ENCODE results near the gene SFI1. TPM values are rescaled to one million over a fixed set of nuclear protein-coding genes. Genes with fewer than 3 reads are reported as not detected.

Gene SFI1
- total RNA-seq, 2 experiments from 2014 or later = 281 to 291 TPM

GRCh38 chr22:31461699-31462098 is 34.6 kb upstream of the SFI1 start:
- Mint-ChIP-seq H3K36me3 (ENCODE audit: low read depth) (peaks cover 90% of the 10 kb centered on the region), H3K27ac (no peak overlapping the region), H3K4me1 (ENCODE audit: low read depth) (no peaks in the 10 kb centered on the region), H3K27me3 (no peaks in the 10 kb centered on the region), H3K4me3 (no peak overlapping the region), H3K9me3 (no peaks in the 10 kb centered on the region)
- intact Hi-C loops (cut with DNase I, micrococcal nuclease) = no loop called here
- Histone ChIP-seq H3K27ac (ENCODE audit: low read depth in 1 of 2, low read length in 2 of 2) (no peak overlapping the region), H3K36me3 (ENCODE audit: insufficient read depth, low read length) (peaks cover 58% of the 10 kb centered on the region), H3K4me1 (ENCODE audit: insufficient read depth, low read length) (no peaks in the 10 kb centered on the region), H3K4me3 (ENCODE audit: low read length) (no peak overlapping the region), H3K9me3 (ENCODE audit: control insufficient read depth in 1 of 2, insufficient read depth in 1 of 2, low read length in 2 of 2) (no peaks in the 10 kb centered on the region), H3K27me3 (ENCODE audit: control insufficient read depth in 1 of 2, insufficient read depth in 2 of 2, low read length in 2 of 2) (no peaks in the 10 kb centered on the region)
- no peak for DNase-seq
- no peak for TF ChIP-seq CTCF (IDR thresholded peaks at IDR 0.05)
- CTCF ChIA-PET = no interaction called here
- POLR2A ChIA-PET = no interaction called here
- ATAC-seq (ENCODE audit: poor library complexity) = no peak

- DNase-seq (no peak), ATAC-seq (ENCODE audit: poor library complexity) (no peak)
- H3K36me3 ChIP-seq (ENCODE audit: insufficient read depth, low read length) = peaks cover 44% of the 10 kb centered on the region
- Mint-ChIP-seq H3K27ac (no peak overlapping the region), H3K36me3 (ENCODE audit: low read depth) (peaks cover 84% of the 10 kb centered on the region), H3K4me3 (no peak overlapping the region), H3K27me3 (no peaks in the 10 kb centered on the region), H3K9me3 (no peaks in the 10 kb centered on the region), H3K4me1 (ENCODE audit: low read depth) (no peaks in the 10 kb centered on the region)
- H3K27ac ChIP-seq (ENCODE audit: low read depth in 1 of 2, low read length in 2 of 2) = no peak overlapping the region
- no peaks in the 10 kb centered on the region for H3K4me1 ChIP-seq (ENCODE audit: insufficient read depth, low read length)
- no peaks in the 10 kb centered on the region for H3K9me3 ChIP-seq (ENCODE audit: control insufficient read depth in 1 of 2, insufficient read depth in 1 of 2, low read length in 2 of 2)
- TF ChIP-seq CTCF (IDR thresholded peaks at IDR 0.05) = no peak
- H3K4me3 ChIP-seq (ENCODE audit: low read length) = no peak overlapping the region
- intact Hi-C loops (cut with DNase I, micrococcal nuclease) = no loop called here
- H3K27me3 ChIP-seq (ENCODE audit: control insufficient read depth in 1 of 2, insufficient read depth in 2 of 2, low read length in 2 of 2) = no peaks in the 10 kb centered on the region
- ChIA-PET POLR2A (no interaction called here), CTCF (interaction anchor here (0.7 kb wide), 1 partner anchor 187 kb away, joined by 3 read pairs; no protein-coding TSS in a partner anchor)
Measured at GRCh38 chr22:31465307-31465706, 31.0 kb upstream of the SFI1 start.

GRCh38 chr22:31474743-31475142 is 21.6 kb upstream of the SFI1 start:
- POLR2A ChIA-PET = no interaction called here
- H3K36me3 Mint-ChIP-seq (ENCODE audit: low read depth) = peaks cover 64% of the 10 kb centered on the region

More at GRCh38 chr22:31474743-31475142, 21.6 kb upstream of the SFI1 start:
- no peaks in the 10 kb centered on the region for H3K9me3 ChIP-seq (ENCODE audit: control insufficient read depth in 1 of 2, insufficient read depth in 1 of 2, low read length in 2 of 2)
- intact Hi-C loops (cut with DNase I, micrococcal nuclease) = no loop called here
- TF ChIP-seq CTCF (IDR thresholded peaks at IDR 0.05) = no peak
- no peaks in the 10 kb centered on the region for H3K4me1 ChIP-seq (ENCODE audit: insufficient read depth, low read length)
- ATAC-seq (ENCODE audit: poor library complexity) (no peak), DNase-seq (no peak)
- no peak overlapping the region for H3K27ac ChIP-seq (ENCODE audit: low read depth in 1 of 2, low read length in 2 of 2)
- no peak overlapping the region for H3K27ac Mint-ChIP-seq
- no peak overlapping the region for H3K4me3 Mint-ChIP-seq
- CTCF ChIA-PET = no interaction called here
- H3K4me1 Mint-ChIP-seq (ENCODE audit: low read depth) = peaks cover 30% of the 10 kb centered on the region
- no peaks in the 10 kb centered on the region for H3K27me3 Mint-ChIP-seq
- H3K9me3 Mint-ChIP-seq = no peaks in the 10 kb centered on the region
- H3K4me3 ChIP-seq (ENCODE audit: low read length) = no peak overlapping the region
- peaks cover 29% of the 10 kb centered on the region for H3K36me3 ChIP-seq (ENCODE audit: insufficient read depth, low read length)
- H3K27me3 ChIP-seq (ENCODE audit: control insufficient read depth in 1 of 2, insufficient read depth in 2 of 2, low read length in 2 of 2) = no peaks in the 10 kb centered on the region

Data from CD4-positive, alpha-beta T cell (primary cell).